H9 (cell line): ENCODE data around the gene TBC1D17. TPM values are rescaled to one million over a fixed set of nuclear protein-coding genes. Genes with fewer than 3 reads are reported as not detected.

ENCODE experiments used
- DNase-seq: peaks from one replicate; pipeline ENCODE4 v3.0.0-alpha.2; 2017
- H2AFZ ChIP-seq: one replicate; pipeline ENCODE4 v1.6.1; 2013; ENCODE audit warnings: mild to moderate bottlenecking, low read length, control low read depth, moderate library complexity
- H2AK5ac ChIP-seq: 2 replicates; pipeline ENCODE4 v1.6.1; 2013; ENCODE audit warnings: low read length, control low read depth, mixed read lengths; ENCODE audit not compliant: insufficient read length
- H2BK120ac ChIP-seq: one replicate; pipeline ENCODE4 v1.6.1; 2013; ENCODE audit warnings: low read depth, mild to moderate bottlenecking, low read length, control low read depth, inconsistent platforms; ENCODE audit not compliant: poor library complexity, severe bottlenecking
- H2BK12ac ChIP-seq: 2 replicates; pipeline ENCODE4 v1.6.1; 2013; ENCODE audit warnings: low read length, control low read depth, mixed read lengths, low read depth; ENCODE audit not compliant: insufficient read length
- H2BK15ac ChIP-seq: 2 replicates; pipeline ENCODE4 v1.6.1; 2013; ENCODE audit warnings: low read depth, low read length, control low read depth
- H2BK20ac ChIP-seq: one replicate; pipeline ENCODE4 v1.6.1; 2013; ENCODE audit warnings: low read depth, mild to moderate bottlenecking, low read length, control low read depth, inconsistent platforms; ENCODE audit not compliant: poor library complexity, severe bottlenecking
- H2BK5ac ChIP-seq: 2 replicates; pipeline ENCODE4 v1.6.1; 2013; ENCODE audit warnings: low read length, control low read depth, mixed read lengths; ENCODE audit not compliant: insufficient read length
- H3K14ac ChIP-seq: 2 replicates; pipeline ENCODE4 v1.6.1; 2013; ENCODE audit warnings: low read length, control low read depth; ENCODE audit not compliant: insufficient read depth
- H3K18ac ChIP-seq: 2 replicates; pipeline ENCODE4 v1.6.1; 2013; ENCODE audit warnings: low read depth, mild to moderate bottlenecking, mixed read lengths, low read length, control low read depth; ENCODE audit not compliant: insufficient read length
- H3K23ac ChIP-seq: 2 replicates; pipeline ENCODE4 v1.6.1; 2013; ENCODE audit warnings: low read length, control low read depth, mixed read lengths, low read depth; ENCODE audit not compliant: insufficient read length
- H3K23me2 ChIP-seq: 2 replicates; pipeline ENCODE4 v1.6.1; 2013; ENCODE audit warnings: low read depth, mild to moderate bottlenecking, mixed read lengths, low read length, control low read depth; ENCODE audit not compliant: insufficient read length, poor library complexity, severe bottlenecking
- H3K27ac ChIP-seq: 2 replicates; pipeline ENCODE4 v1.5.1; 2013; ENCODE audit warnings: low read length, control low read depth, mixed read lengths, low read depth; ENCODE audit not compliant: insufficient read length
- H3K27me3 ChIP-seq: 2 replicates; pipeline ENCODE4 v1.6.1; 2013; ENCODE audit warnings: low read length, control low read depth, inconsistent platforms; ENCODE audit not compliant: insufficient read depth
- H3K4ac ChIP-seq: 2 replicates; pipeline ENCODE4 v1.6.1; 2013; ENCODE audit warnings: low read depth, mild to moderate bottlenecking, control low read depth, inconsistent platforms, low read length, moderate library complexity
- H3K4me1 ChIP-seq: 2 replicates; pipeline ENCODE4 v1.6.1; 2013; ENCODE audit warnings: low read length, control low read depth, inconsistent platforms; ENCODE audit not compliant: insufficient read depth
- H3K4me2 ChIP-seq: 2 replicates; pipeline ENCODE4 v1.6.1; 2013; ENCODE audit warnings: low read length, control low read depth, mixed read lengths; ENCODE audit not compliant: insufficient read length, insufficient read depth
- H3K56ac ChIP-seq: 2 replicates; pipeline ENCODE4 v1.6.1; 2013; ENCODE audit warnings: low read depth, mild to moderate bottlenecking, mixed read lengths, low read length, control low read depth; ENCODE audit not compliant: insufficient read length
- H3K79me1 ChIP-seq: 2 replicates; pipeline ENCODE4 v1.6.1; 2013; ENCODE audit warnings: low read depth, mild to moderate bottlenecking, moderate library complexity, low read length, control low read depth, inconsistent platforms; ENCODE audit not compliant: insufficient read depth, poor library complexity, severe bottlenecking
- H3K79me2 ChIP-seq: 2 replicates; pipeline ENCODE4 v1.6.1; 2013; ENCODE audit warnings: low read length, control low read depth, inconsistent platforms; ENCODE audit not compliant: insufficient read depth
- H3K9ac ChIP-seq: 2 replicates; pipeline ENCODE4 v1.6.1; 2013; ENCODE audit warnings: low read length, control low read depth, mixed read lengths; ENCODE audit not compliant: insufficient read length; ENCODE audit errors: extremely low read depth
- H3K9me3 ChIP-seq: one replicate; pipeline ENCODE4 v1.6.1; 2013; ENCODE audit warnings: low read depth, low read length, inconsistent platforms; ENCODE audit not compliant: control insufficient read depth
- H3T11ph ChIP-seq: one replicate; pipeline ENCODE4 v1.6.1; 2013; ENCODE audit warnings: mild to moderate bottlenecking, low read length, control low read depth, inconsistent platforms
- H4K20me1 ChIP-seq: one replicate; pipeline ENCODE4 v1.6.1; 2013; ENCODE audit not compliant: control insufficient read depth, insufficient read length, insufficient read depth
- H4K5ac ChIP-seq: 2 replicates; pipeline ENCODE4 v1.6.1; 2013; ENCODE audit warnings: low read depth, mild to moderate bottlenecking, mixed read lengths, low read length, control low read depth; ENCODE audit not compliant: insufficient read length
- H4K8ac ChIP-seq: replicated peaks from 2 replicates; pipeline ENCODE4 v1.6.1; 2013; ENCODE audit warnings: low read length, control low read depth, mixed read lengths, low read depth; ENCODE audit not compliant: insufficient read length
- H4K91ac ChIP-seq: 2 replicates; pipeline ENCODE4 v1.6.1; 2013; ENCODE audit warnings: low read depth, mild to moderate bottlenecking, moderate library complexity, mixed read lengths, low read length, control low read depth; ENCODE audit not compliant: insufficient read length
- H3K27ac Mint-ChIP-seq, 3 experiments: 2 replicates in 2 of 3; 3 replicates in 1 of 3; pipeline ENCODE4 v1.8.0; 2020 to 2021; ENCODE audit warnings: mixed read lengths in 3 of 3, mild to moderate bottlenecking in 1 of 3, moderate library complexity in 1 of 3
- H3K27me3 Mint-ChIP-seq: 2 replicates; pipeline ENCODE4 v1.8.0; 2021; ENCODE audit warnings: low read depth, mild to moderate bottlenecking, moderate library complexity, mixed read lengths
- H3K36me3 Mint-ChIP-seq, 3 experiments: 2 replicates in 2 of 3; 3 replicates in 1 of 3; pipeline ENCODE4 v1.8.0; 2020 to 2021; ENCODE audit warnings: low read depth in 3 of 3, mixed read lengths in 3 of 3; ENCODE audit not compliant: insufficient read depth in 1 of 3
- H3K4me1 Mint-ChIP-seq, 2 experiments: 2 replicates each; pipeline ENCODE4 v1.8.0; 2020; ENCODE audit warnings: mixed read lengths in 2 of 2
- H3K4me3 Mint-ChIP-seq, 2 experiments: 2 replicates in 1 of 2; 3 replicates in 1 of 2; pipeline ENCODE4 v1.8.0; 2020 to 2021; ENCODE audit warnings: mild to moderate bottlenecking in 2 of 2, mixed read lengths in 2 of 2, moderate library complexity in 1 of 2
- H3K9me3 Mint-ChIP-seq, 2 experiments: 2 replicates in 1 of 2; 3 replicates in 1 of 2; pipeline ENCODE4 v1.8.0; 2020; ENCODE audit warnings: mild to moderate bottlenecking in 2 of 2, mixed read lengths in 2 of 2, moderate library complexity in 1 of 2
- WGBS: extraction: QIAGEN DNeasy Blood & Tissue Kit; methylation state at CpG from one replicate; pipeline ENCODE4 v1.1.7; 2013; ENCODE audit warnings: missing lambda C conversion rate, low lambda C conversion rate, mixed read lengths; ENCODE audit not compliant: insufficient read length; ENCODE audit errors: extremely low coverage; 5-methylcytosine and 5-hydroxymethylcytosine counted together
- total RNA-seq: library from RNA; stranded (reverse); gene quantifications from 2 replicates; pipeline ENCODE4 v1.2.1, GENCODE V29; 2021
- TF ChIP-seq, protein P1 (sequence below): fragments of 200-600 bp; sonication (generic); conservative IDR thresholded peaks from 3 replicates; pipeline ENCODE4 v1.8.0; 2021; ENCODE audit warnings: antibody characterized with exemption, mild to moderate bottlenecking

TBC1D17 gene
- total RNA-seq, 1 experiment from 2014 or later = 33.6 TPM

DNA sequence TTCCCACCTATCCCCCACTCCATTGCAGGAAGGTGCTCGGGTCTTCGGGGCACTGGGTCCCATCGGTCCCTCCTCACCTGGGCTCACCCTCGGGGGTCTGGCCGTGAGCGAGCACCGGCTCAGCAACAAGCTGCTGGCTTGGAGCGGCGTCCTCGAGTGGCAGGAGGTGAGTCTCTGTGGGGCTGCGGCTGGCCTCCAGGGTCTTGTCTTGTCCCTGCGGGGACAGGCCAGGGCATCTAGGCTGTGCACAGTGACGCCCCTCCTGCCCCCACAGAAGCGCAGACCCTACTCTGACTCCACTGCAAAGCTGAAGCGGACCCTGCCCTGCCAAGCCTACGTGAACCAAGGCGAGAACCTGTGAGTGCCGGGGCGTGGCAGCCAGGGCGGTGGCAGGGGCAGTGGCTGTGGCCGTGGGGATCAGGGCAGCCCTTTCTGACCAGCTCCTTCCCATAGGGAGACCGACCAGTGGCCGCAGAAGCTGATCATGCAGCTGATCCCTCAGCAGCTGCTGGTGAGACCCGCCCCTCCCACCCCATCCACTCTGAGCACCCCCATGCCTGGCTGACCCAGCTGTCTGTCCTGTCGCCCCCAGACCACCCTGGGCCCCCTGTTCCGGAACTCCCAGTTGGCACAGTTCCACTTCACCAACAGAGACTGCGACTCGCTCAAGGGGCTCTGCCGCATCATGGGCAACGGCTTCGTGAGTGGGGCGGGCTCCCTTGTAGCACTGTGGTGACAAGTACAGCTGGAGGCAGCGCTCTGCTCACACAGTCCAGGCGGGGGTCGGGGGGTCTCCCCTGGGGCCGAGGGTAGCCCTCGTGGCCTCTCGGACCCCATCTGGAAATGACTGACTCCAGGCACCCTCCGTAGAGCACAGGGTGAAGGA lies 22.9 kb upstream of the TBC1D17 start:
- no peak overlapping the region for H2BK5ac ChIP-seq
- no peaks in the 10 kb centered on the region; the same call in 1 of the 2 replicates for H3K4me1 ChIP-seq
- H3K23ac ChIP-seq = no peak overlapping the region
- H3K4me1 Mint-ChIP-seq = peaks cover 22 to 24% of the 10 kb centered on the region in 2 experiments
- no peak overlapping the region for H2BK15ac ChIP-seq
- no peak overlapping the region for H2AK5ac ChIP-seq
- H3K56ac ChIP-seq = no peak overlapping the region
- H3K9me3 Mint-ChIP-seq = no peaks in the 10 kb centered on the region; a peak in 1 of 5 replicates
- no peak for DNase-seq
- no CpG with 5 or more reads among the region's 39 CpGs for WGBS
- H4K20me1 ChIP-seq = peaks cover 6% of the 10 kb centered on the region
- no peak overlapping the region for H3K4ac ChIP-seq
- peaks cover 26 to 65% (median 60%) of the 10 kb centered on the region in 3 experiments for H3K36me3 Mint-ChIP-seq
- H2BK120ac ChIP-seq = no peak overlapping the region
- H4K5ac ChIP-seq = no peak overlapping the region
- H3K9me3 ChIP-seq = no peaks in the 10 kb centered on the region
- H4K8ac ChIP-seq = no peak overlapping the region
- H3T11ph ChIP-seq = no peak overlapping the region
- H3K9ac ChIP-seq = no peak overlapping the region
- TF ChIP-seq, protein P1, sequence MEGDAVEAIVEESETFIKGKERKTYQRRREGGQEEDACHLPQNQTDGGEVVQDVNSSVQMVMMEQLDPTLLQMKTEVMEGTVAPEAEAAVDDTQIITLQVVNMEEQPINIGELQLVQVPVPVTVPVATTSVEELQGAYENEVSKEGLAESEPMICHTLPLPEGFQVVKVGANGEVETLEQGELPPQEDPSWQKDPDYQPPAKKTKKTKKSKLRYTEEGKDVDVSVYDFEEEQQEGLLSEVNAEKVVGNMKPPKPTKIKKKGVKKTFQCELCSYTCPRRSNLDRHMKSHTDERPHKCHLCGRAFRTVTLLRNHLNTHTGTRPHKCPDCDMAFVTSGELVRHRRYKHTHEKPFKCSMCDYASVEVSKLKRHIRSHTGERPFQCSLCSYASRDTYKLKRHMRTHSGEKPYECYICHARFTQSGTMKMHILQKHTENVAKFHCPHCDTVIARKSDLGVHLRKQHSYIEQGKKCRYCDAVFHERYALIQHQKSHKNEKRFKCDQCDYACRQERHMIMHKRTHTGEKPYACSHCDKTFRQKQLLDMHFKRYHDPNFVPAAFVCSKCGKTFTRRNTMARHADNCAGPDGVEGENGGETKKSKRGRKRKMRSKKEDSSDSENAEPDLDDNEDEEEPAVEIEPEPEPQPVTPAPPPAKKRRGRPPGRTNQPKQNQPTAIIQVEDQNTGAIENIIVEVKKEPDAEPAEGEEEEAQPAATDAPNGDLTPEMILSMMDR = no peak
- peaks cover 2% of the 10 kb centered on the region; the same call in 1 of the 2 replicates for H3K27me3 Mint-ChIP-seq
- peaks cover 9% of the 10 kb centered on the region; the same call in 1 of the 2 replicates for H3K79me2 ChIP-seq
- no peak overlapping the region for H3K4me3 Mint-ChIP-seq
- no peaks in the 10 kb centered on the region for H3K27me3 ChIP-seq
- no peak overlapping the region for H2BK12ac ChIP-seq
- H3K27ac Mint-ChIP-seq = no peak overlapping the region
- H3K4me2 ChIP-seq = no peak overlapping the region
- no peak overlapping the region for H3K14ac ChIP-seq
- H3K27ac ChIP-seq = no peak overlapping the region
- no peak overlapping the region for H2AFZ ChIP-seq
- H2BK20ac ChIP-seq = no peak overlapping the region
- H4K91ac ChIP-seq = no peak overlapping the region
- peaks cover 10% of the 10 kb centered on the region for H3K23me2 ChIP-seq
- H3K79me1 ChIP-seq = peaks cover 11% of the 10 kb centered on the region
- no peak overlapping the region for H3K18ac ChIP-seq
